K562 (cell line): ENCODE measurements around the gene MCM9. TPM values are rescaled to one million over a fixed set of nuclear protein-coding genes. Genes with fewer than 3 reads are reported as not detected.
A peak's percentile ranks its signal among the peaks of the same experiment; 100 is the strongest.

Source experiments
- ATF1 ChIP-seq, 2 experiments: fragments of 450-650 bp in 1 of 2; IDR thresholded peaks; 2 replicates each; pipeline ENCODE4 v1.6.1; 2016; ENCODE audit warnings: missing compliant biosample characterization in 1 of 2, missing genetic modification characterization in 1 of 2
- C11orf30 ChIP-seq: fragments of 450-650 bp; IDR thresholded peaks from 2 replicates; pipeline ENCODE4 v1.6.1; 2016; ENCODE audit warnings: low read depth, mild to moderate bottlenecking
- CHD1 ChIP-seq: fragments of 200-600 bp; sonication (generic); IDR thresholded peaks from one replicate; pipeline ENCODE4 v1.6.1; 2012; ENCODE audit warnings: mild to moderate bottlenecking, moderate library complexity, low read length, inconsistent platforms
- CREM ChIP-seq: IDR thresholded peaks from 2 replicates; pipeline ENCODE4 v1.6.1; 2014; ENCODE audit warnings: antibody characterized with exemption, low read depth
- E2F6 ChIP-seq, 2 experiments: IDR thresholded peaks; 2 replicates each; pipeline ENCODE4 v1.6.1; 2011; ENCODE audit warnings: borderline replicate concordance in 1 of 2, control low read depth in 1 of 2, low read depth in 1 of 2, low read length in 1 of 2, mild to moderate bottlenecking in 1 of 2, mixed read lengths in 1 of 2, moderate library complexity in 1 of 2; ENCODE audit not compliant: insufficient read depth in 1 of 2, insufficient read length in 1 of 2, poor library complexity in 1 of 2, severe bottlenecking in 1 of 2; ENCODE audit errors: extremely low read depth in 1 of 2
- EHMT2 ChIP-seq: fragments of 450-650 bp; IDR thresholded peaks from 2 replicates; pipeline ENCODE4 v1.6.1; 2018; ENCODE audit warnings: antibody characterized with exemption
- ERF ChIP-seq: fragments of 450-650 bp; formaldehyde crosslinking; IDR thresholded peaks from 2 replicates; pipeline ENCODE4 v1.4.0; 2020; ENCODE audit warnings: mild to moderate bottlenecking, mixed read lengths
- HNRNPK ChIP-seq: fragments of 200-400 bp; formaldehyde crosslinking; IDR thresholded peaks from one replicate; pipeline ENCODE4 v1.6.1; 2018; ENCODE audit warnings: mild to moderate bottlenecking, low read depth, low read length; ENCODE audit not compliant: poor library complexity, severe bottlenecking
- KAT7 ChIP-seq: sonication (generic); formaldehyde crosslinking; IDR thresholded peaks from 2 replicates; pipeline ENCODE4 v1.8.0; 2022; ENCODE audit warnings: missing genetic modification reagents, mild to moderate bottlenecking, borderline replicate concordance
- NCOA2 ChIP-seq, 2 experiments: fragments of 450-650 bp; IDR thresholded peaks; 2 replicates each; pipeline ENCODE4 v1.6.1; 2018; ENCODE audit warnings: mild to moderate bottlenecking in 2 of 2, moderate library complexity in 1 of 2; ENCODE audit not compliant: partially characterized antibody in 2 of 2
- POLR2B ChIP-seq: fragments of 450-650 bp; IDR thresholded peaks from 2 replicates; pipeline ENCODE4 v1.6.1; 2018; ENCODE audit warnings: low read depth; ENCODE audit not compliant: partially characterized antibody
- POLR3G ChIP-seq: IDR thresholded peaks from 2 replicates; pipeline ENCODE4 v1.6.1; 2011; ENCODE audit not compliant: insufficient read length, insufficient replicate concordance; ENCODE audit errors: extremely low read depth
- RFX1 ChIP-seq: fragments of 450-650 bp; IDR thresholded peaks from 2 replicates; pipeline ENCODE4 v1.6.1; 2016; ENCODE audit warnings: mild to moderate bottlenecking, moderate library complexity
- STAG1 ChIP-seq: sonication (generic); formaldehyde crosslinking; IDR thresholded peaks from 2 replicates; pipeline ENCODE4 v1.5.0; 2020; ENCODE audit warnings: missing genetic modification reagents, borderline replicate concordance
- TAF1 ChIP-seq: IDR thresholded peaks from 2 replicates; pipeline ENCODE4 v1.6.1; 2011; ENCODE audit warnings: mild to moderate bottlenecking, low read length, moderate library complexity; ENCODE audit not compliant: insufficient read depth, control insufficient read depth, severe bottlenecking; ENCODE audit errors: extremely low read depth
- ZBTB5 ChIP-seq: fragments of 450-650 bp; IDR thresholded peaks from 2 replicates; pipeline ENCODE4 v1.6.1; 2017; ENCODE audit warnings: antibody characterized with exemption
- ZFX ChIP-seq: sonication (generic); formaldehyde crosslinking; IDR thresholded peaks from 2 replicates; pipeline ENCODE4 v1.8.0; 2022; ENCODE audit warnings: mild to moderate bottlenecking, missing genetic modification reagents, moderate library complexity
- ZNF140 ChIP-seq: fragments of 250-450 bp; sonication (Bioruptor Pico); IDR thresholded peaks from 2 replicates; pipeline ENCODE4 v1.8.0; 2021; ENCODE audit warnings: moderate library complexity, mild to moderate bottlenecking, inconsistent platforms
- ZNF707 ChIP-seq: fragments of 250-450 bp; sonication (Bioruptor Pico); conservative IDR thresholded peaks from 2 replicates; pipeline ENCODE4 v1.8.0; 2022; ENCODE audit warnings: inconsistent platforms, mild to moderate bottlenecking, moderate library complexity
- ZNF79 ChIP-seq: fragments of 250-450 bp; sonication (Bioruptor Pico); IDR thresholded peaks from 2 replicates; pipeline ENCODE4 v1.4.0; 2020; ENCODE audit warnings: low read depth, mild to moderate bottlenecking, moderate library complexity
- polyA plus RNA-seq, 8 experiments: library from polyadenylated mRNA; depleted of rRNA in 4 of 8; stranded (reverse) in 5 of 8; unstranded in 3 of 8; fragments of >200 nt; fragmentation: Nextera tagmentation in 2 of 8; fragmentation: Illumina TruSeq in 1 of 8; extraction: Ambion mirVana in 2 of 8; extraction: Trizol in 1 of 8; gene quantifications; 2 replicates each; pipeline versions ENCODE4 v1.2.1 to v1.2.3, GENCODE V29; 2011 to 2014; ENCODE audit warnings: inconsistent platforms in 1 of 8, missing spikeins in 1 of 8
- total RNA-seq, 7 experiments: library from RNA; depleted of rRNA in 6 of 7; stranded (reverse); fragments of >200 nt in 6 of 7; fragmentation: Illumina TruSeq in 2 of 7; extraction: Trizol in 2 of 7; gene quantifications; 2 replicates each; pipeline versions ENCODE4 v1.2.1 to v1.2.3, GENCODE V29; 2011 to 2021; ENCODE audit warnings: low replicate concordance in 1 of 7
- TF ChIP-seq, protein P1 (sequence below): IDR thresholded peaks from 2 replicates; pipeline ENCODE4 v1.6.1; 2014; ENCODE audit warnings: antibody characterized with exemption
- TF ChIP-seq, protein P2 (sequence below): sonication (generic); formaldehyde crosslinking; IDR thresholded peaks from 2 replicates; pipeline ENCODE4 v1.8.1; 2023; ENCODE audit warnings: mild to moderate bottlenecking, missing genetic modification reagents

MCM9 gene
- total and polyA plus RNA-seq, 9 of the 15 experiments (the other 6 are each of a cell fraction or from before 2014, with no cell fraction given), result 4.8 to 16.7 (median 11.6) TPM

DNA sequence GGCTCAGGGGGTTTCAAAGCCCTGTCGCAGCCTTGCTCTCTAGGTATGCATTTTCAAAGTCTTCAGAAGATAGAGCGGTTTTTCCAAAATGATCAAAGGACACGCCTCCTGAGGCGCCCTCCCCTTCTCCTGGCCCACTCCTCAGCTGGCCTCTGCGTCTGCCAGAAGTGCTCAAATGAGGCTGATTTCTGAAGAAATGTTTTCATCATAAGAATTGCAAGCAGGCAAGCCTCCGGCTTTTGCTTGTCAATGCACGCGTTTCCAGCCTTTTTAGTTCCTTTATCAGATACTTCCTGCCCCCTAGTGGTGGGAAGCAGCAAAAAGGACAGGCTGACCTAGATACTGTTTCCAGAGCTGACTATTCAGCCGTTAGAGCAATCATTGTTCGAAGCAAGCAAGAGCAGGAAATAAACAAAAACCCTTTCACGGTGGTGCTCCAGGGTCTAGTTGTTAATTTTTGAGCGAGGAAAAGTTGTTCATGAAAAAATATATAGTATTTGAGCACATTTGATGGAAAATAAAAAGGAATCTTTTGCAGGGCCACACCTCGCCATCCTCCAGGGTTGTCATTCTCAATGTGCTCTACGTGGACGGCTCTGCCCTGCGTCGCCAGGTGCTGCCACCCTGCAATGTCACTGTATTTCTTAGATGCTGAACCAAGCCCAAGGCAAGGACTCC, 134.4 kb downstream of the MCM9 start (continued):
- TF ChIP-seq STAG1 (peak; percentile 48; the same call in 1 of the 2 replicates), RFX1 (no peak), POLR3G (no peak), CHD1 (no peak), NCOA2 (IDR thresholded peaks at IDR 0.05; ENCODE audit: partially characterized antibody in 2 of 2) (no peak), ERF (CRISPR knock-in tag) (no peak), CREM (no peak), ZFX (CRISPR knock-in tag) (no peak), C11orf30 (no peak), E2F6 (IDR thresholded peaks at IDR 0.05; ENCODE audit: borderline replicate concordance in 1 of 2, extremely low read depth in 1 of 2, insufficient read depth in 1 of 2, insufficient read length in 1 of 2, low read depth in 1 of 2, low read length in 1 of 2, poor library complexity in 1 of 2, severe bottlenecking in 1 of 2) (peak in 1 of 2 experiments; percentile 25), ZNF79 (CRISPR knock-in tag) (no peak), HNRNPK (no peak), POLR2B (no peak), ATF1 (CRISPR knock-in tag; IDR thresholded peaks at IDR 0.05) (no peak), ATF1 (tag; IDR thresholded peaks at IDR 0.05) (0 out of 2 replicates have a peak, but pooled peaks have one; percentile 6), ZNF707 (no peak), ZNF140 (CRISPR knock-in tag) (no peak), EHMT2 (no peak), KAT7 (CRISPR knock-in tag) (no peak), ZBTB5 (no peak), TAF1 (no peak)
- TF ChIP-seq, protein P1, sequence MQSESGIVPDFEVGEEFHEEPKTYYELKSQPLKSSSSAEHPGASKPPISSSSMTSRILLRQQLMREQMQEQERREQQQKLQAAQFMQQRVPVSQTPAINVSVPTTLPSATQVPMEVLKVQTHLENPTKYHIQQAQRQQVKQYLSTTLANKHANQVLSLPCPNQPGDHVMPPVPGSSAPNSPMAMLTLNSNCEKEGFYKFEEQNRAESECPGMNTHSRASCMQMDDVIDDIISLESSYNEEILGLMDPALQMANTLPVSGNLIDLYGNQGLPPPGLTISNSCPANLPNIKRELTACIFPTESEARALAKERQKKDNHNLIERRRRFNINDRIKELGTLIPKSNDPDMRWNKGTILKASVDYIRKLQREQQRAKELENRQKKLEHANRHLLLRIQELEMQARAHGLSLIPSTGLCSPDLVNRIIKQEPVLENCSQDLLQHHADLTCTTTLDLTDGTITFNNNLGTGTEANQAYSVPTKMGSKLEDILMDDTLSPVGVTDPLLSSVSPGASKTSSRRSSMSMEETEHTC, result no peak
- TF ChIP-seq, protein P2, sequence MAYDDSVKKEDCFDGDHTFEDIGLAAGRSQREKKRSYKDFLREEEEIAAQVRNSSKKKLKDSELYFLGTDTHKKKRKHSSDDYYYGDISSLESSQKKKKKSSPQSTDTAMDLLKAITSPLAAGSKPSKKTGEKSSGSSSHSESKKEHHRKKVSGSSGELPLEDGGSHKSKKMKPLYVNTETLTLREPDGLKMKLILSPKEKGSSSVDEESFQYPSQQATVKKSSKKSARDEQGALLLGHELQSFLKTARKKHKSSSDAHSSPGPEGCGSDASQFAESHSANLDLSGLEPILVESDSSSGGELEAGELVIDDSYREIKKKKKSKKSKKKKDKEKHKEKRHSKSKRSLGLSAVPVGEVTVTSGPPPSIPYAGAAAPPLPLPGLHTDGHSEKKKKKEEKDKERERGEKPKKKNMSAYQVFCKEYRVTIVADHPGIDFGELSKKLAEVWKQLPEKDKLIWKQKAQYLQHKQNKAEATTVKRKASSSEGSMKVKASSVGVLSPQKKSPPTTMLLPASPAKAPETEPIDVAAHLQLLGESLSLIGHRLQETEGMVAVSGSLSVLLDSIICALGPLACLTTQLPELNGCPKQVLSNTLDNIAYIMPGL (CRISPR knock-in tag), result no peak
